ENCODE data around the gene ADCY4. TPM values are rescaled to one million over a fixed set of nuclear protein-coding genes. Genes with fewer than 3 reads are reported as not detected.

The ADCY4 gene
- total RNA-seq, 4 donors from 2014 or later, result 9.7 to 144 (median 45.6) TPM

DNA sequence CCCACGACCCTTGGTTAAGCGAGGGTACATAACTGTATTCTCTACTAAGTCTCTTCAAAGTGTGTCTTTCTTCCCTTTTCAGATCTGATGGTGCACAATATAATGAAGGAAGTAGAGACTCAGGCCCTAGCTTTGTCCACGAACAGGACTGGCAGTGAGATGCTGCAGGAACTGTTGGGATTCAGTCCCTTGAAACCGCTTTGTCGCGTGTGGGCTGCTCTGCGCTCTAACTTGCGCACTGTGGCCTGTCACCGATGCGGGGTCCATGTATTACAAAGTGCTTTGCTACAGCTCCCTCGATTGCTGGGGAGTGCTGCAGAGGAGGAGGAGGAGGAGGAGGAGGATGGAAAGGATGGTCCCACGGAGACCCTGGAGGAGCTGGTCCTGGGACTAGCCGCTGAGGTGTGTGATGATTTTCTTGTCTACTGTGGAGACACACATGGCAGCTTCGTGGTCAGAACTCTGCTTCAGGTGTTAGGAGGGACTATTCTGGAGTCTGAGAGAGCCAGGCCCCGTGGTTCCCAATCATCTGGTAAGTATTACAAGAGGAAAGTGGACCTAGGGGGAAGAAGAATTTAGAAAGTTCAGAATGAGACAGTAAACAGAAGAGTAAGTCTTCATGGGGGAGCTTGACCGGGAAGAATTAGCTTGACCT is 34.4 kb downstream of the ADCY4 start:
- no peak for TF ChIP-seq CTCF (IDR thresholded peaks at IDR 0.05)
- DNase-seq (ENCODE audit: low spot score) (no peak), ATAC-seq (ENCODE audit: low FRiP score) (no peak)

- DNase-seq (ENCODE audit: low spot score) (peak; percentile 86), ATAC-seq (ENCODE audit: low FRiP score) (peak; percentile 78)
- TF ChIP-seq CTCF (IDR thresholded peaks at IDR 0.05), result no peak
Measured at GRCh38 chr14:24299255-24300191, 35.3 kb downstream of the ADCY4 start, which contains the start of the genes DHRS1 and NOP9. Gene DHRS1, minus strand, starts transcription at chr14:24299780. Its CDS starts 674 bp downstream, at chr14:24299106. Gene NOP9, plus strand, starts transcription at chr14:24299850. Its CDS starts 105 bp downstream, at chr14:24299955.

DNA sequence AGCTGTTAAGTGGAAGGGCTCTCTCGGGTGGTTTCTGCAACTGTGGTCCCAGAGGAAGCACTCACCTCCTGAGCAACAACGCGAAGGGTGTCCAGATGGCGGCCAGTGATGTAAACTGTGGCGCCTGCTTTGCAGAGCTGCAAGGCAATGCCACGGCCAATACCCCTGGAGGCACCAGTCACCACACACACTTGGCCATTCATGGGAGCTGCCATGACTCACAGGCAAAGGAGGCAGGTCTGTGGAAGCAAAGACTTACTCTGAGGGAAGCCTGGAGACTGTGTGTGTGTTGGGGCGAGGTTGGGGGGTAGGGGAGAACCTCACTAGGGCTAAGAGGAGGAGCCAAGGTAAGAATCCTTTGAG is 36.0 kb downstream of the ADCY4 start:
- ATAC-seq (ENCODE audit: low FRiP score) (peak; percentile 14), DNase-seq (ENCODE audit: low spot score) (no peak)
- no peak for TF ChIP-seq CTCF (IDR thresholded peaks at IDR 0.05)

DNA sequence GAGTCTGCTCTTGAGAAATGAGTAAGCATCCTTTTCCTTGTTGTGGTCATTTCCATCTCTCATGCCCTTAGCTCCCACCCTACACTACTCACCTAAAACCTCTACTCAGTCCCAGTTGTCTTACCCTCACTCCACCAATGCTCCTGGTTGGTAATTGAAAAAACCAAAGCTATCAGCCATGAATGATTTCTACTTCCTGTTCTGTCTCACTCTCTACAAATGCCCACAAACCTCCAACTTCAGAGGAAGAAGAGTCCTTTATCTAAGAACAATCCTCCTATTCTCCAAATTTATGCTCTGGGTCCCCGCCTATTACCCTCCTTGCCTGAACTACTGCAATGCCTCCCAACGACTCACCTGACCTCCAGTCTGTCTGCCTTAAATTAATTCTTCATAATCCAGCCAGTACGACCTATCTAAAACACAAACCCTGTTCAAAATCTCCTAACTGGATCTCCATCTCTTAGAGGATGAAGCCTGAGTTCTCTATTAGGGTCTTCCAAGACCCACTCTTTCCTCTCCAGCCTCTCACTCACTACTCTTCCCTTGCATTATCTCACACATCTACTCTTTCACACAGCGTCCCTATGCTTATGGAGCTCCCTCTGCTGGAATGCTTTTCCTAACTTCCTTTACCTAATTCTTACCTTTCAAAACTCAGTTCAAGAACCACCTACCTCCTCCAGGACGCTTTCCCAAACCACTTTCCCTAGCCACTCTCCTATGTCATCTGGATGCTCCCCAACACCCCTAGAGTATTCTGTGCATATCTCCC is 37.5 kb downstream of the ADCY4 start:
- DNase-seq (ENCODE audit: low spot score) (no peak), ATAC-seq (ENCODE audit: low FRiP score) (no peak)
- no peak for TF ChIP-seq CTCF (IDR thresholded peaks at IDR 0.05)

- peak in 1 of 3 donors; percentile 29 for TF ChIP-seq CTCF (IDR thresholded peaks at IDR 0.05)
- ATAC-seq (ENCODE audit: low FRiP score) (peak; percentile 80), DNase-seq (ENCODE audit: low spot score) (peak; percentile 59)
Measured at GRCh38 chr14:24296341-24297157, 38.3 kb downstream of the ADCY4 start.

- DNase-seq (ENCODE audit: low spot score) (no peak), ATAC-seq (ENCODE audit: low FRiP score) (no peak)
- no peak for TF ChIP-seq CTCF (IDR thresholded peaks at IDR 0.05)
Measured at GRCh38 chr14:24293525-24293924, 41.3 kb downstream of the ADCY4 start.
